ENCODE measurements around the gene NGEF. TPM values are rescaled to one million over a fixed set of nuclear protein-coding genes. Genes with fewer than 3 reads are reported as not detected.
A peak's percentile ranks its signal among the peaks of the same experiment; 100 is the strongest.

Gene NGEF
- total RNA-seq, 3 donors from 2014 or later = 20.1 to 67.5 (median 38.0) TPM

DNA sequence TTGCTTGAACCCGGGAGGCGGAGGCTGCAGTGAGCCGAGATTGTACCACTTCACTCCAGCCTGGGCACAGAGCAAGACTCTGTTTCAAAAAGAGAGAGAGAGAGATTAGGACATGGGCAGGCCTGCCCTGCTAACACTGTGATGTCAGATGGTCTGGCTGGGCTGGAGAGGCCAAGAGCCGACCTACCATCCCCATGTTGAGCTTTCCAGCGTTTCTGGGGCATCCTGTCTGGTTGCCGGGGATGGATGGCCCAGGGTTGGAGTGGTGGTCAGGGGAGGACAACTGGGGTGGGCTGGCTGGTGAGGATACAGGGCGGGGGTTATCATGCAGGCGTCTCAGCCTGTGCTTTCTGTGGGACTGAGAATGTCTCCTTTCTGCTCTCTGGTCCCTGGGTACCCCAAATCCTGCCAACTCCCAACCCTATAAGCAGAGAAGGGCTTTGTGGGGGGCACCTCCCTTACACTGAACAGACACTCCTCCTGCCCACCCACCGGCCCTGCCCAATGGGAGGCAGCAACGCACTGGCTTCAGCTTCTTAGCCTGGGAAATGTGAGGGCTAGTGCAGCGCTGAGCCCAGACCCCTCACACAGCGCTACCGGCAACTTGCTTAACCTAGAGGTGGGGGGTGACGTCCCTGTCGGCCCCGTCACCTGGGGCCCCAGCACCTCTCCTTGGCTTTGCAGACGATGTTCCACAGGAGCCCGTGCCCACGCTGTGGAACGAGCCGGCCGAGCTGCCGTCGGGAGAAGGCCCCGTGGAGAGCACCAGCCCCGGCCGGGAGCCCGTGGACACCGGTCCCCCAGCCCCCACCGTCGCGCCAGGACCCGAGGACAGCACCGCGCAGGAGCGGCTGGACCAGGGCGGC lies 137.6 kb downstream of the NGEF start:
- Histone ChIP-seq H3K4me1 (ENCODE audit: low read depth) (peaks cover 29% of the 10 kb centered on the region), H3K36me3 (ENCODE audit: low read depth) (no peaks in the 10 kb centered on the region), H3K4me3 (peak overlapping the region; percentile 43), H3K9me3 (no peaks in the 10 kb centered on the region)
- ATAC-seq = peak; percentile 29
- intact Hi-C loops (cut with DNase I, micrococcal nuclease) = no loop called here
- TF ChIP-seq, protein P1, sequence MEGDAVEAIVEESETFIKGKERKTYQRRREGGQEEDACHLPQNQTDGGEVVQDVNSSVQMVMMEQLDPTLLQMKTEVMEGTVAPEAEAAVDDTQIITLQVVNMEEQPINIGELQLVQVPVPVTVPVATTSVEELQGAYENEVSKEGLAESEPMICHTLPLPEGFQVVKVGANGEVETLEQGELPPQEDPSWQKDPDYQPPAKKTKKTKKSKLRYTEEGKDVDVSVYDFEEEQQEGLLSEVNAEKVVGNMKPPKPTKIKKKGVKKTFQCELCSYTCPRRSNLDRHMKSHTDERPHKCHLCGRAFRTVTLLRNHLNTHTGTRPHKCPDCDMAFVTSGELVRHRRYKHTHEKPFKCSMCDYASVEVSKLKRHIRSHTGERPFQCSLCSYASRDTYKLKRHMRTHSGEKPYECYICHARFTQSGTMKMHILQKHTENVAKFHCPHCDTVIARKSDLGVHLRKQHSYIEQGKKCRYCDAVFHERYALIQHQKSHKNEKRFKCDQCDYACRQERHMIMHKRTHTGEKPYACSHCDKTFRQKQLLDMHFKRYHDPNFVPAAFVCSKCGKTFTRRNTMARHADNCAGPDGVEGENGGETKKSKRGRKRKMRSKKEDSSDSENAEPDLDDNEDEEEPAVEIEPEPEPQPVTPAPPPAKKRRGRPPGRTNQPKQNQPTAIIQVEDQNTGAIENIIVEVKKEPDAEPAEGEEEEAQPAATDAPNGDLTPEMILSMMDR (IDR thresholded peaks at IDR 0.05) = no peak
- peak in 2 of 3 donors; percentile 63 to 73 for DNase-seq

DNA sequence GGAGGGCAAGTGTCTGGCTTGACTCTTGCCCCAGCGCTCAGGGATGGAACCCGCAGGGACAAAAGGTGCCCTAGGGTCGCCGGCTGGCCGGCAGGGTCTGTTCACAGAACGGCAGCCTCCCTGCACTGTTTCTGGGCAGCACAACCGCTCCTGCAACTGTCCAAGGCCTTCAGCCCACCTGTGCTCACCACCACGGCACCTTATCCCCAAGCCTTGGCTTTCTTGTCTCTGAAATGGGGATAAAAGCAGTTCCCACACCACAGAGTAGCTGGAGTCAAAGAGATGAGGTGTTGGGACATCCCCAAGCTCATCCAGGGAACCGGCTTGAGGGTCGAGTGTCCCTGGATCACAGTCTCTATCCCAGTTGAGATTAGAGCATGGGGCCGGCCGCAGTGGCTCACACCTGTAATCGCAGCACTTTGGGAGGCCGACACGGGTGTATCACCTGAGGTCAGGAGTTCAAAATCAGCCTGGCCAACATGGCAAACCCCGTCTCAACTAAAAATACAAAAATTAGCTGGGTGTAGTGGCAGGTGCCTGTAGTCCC lies 138.3 kb downstream of the NGEF start:
- TF ChIP-seq, protein P1 (IDR thresholded peaks at IDR 0.05) = no peak
- no peak for ATAC-seq
- H3K36me3 ChIP-seq (ENCODE audit: low read depth) = no peaks in the 10 kb centered on the region
- no peaks in the 10 kb centered on the region for H3K9me3 ChIP-seq
- intact Hi-C loops (cut with DNase I, micrococcal nuclease) = no loop called here
- peaks cover 29% of the 10 kb centered on the region for H3K4me1 ChIP-seq (ENCODE audit: low read depth)
- H3K4me3 ChIP-seq = no peak overlapping the region
- no peak for DNase-seq

DNA sequence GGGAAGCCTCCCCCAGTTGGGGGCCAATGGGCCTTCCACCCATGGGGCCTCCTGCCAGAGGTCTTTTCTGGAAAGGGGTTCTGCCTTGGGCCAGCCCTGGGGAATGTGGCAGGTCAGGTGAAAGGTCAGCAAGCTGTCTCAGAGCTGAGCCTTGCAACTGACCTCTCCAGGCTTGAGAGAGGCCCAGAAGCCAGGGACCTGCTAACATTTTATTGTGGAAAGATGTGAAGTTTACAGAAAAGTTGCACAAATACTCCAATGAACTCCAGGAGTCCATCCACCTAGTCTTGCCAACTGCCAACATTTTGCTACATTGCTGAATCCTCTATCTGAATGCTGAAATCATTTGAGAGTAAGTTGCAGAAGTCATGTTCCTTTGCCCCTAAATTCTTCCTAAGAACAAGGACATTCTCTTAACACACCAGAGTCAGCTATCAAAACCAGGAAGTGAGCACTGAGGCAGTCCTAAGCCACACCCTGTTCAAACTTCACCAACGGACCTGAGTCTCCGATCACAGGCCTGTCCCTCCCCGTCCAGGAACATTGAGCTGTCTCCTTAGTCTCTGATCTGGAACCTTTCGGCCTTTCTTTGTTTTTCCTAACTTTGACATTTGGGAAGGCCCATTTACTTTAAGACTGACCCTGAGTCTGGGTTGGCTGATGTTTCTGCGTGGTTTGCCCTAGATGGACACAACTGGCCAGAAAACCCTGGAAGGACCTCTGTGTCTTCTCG lies 139.0 kb downstream of the NGEF start:
- intact Hi-C loops (cut with DNase I, micrococcal nuclease) = no loop called here
- TF ChIP-seq, protein P1 (IDR thresholded peaks at IDR 0.05) = no peak
- ATAC-seq = peak; percentile 71
- H3K4me3 ChIP-seq = no peak overlapping the region
- DNase-seq = peak in 2 of 3 donors; percentile 78 to 97
- H3K9me3 ChIP-seq = no peaks in the 10 kb centered on the region
- H3K4me1 ChIP-seq (ENCODE audit: low read depth) = peaks cover 29% of the 10 kb centered on the region
- no peaks in the 10 kb centered on the region for H3K36me3 ChIP-seq (ENCODE audit: low read depth)

DNA sequence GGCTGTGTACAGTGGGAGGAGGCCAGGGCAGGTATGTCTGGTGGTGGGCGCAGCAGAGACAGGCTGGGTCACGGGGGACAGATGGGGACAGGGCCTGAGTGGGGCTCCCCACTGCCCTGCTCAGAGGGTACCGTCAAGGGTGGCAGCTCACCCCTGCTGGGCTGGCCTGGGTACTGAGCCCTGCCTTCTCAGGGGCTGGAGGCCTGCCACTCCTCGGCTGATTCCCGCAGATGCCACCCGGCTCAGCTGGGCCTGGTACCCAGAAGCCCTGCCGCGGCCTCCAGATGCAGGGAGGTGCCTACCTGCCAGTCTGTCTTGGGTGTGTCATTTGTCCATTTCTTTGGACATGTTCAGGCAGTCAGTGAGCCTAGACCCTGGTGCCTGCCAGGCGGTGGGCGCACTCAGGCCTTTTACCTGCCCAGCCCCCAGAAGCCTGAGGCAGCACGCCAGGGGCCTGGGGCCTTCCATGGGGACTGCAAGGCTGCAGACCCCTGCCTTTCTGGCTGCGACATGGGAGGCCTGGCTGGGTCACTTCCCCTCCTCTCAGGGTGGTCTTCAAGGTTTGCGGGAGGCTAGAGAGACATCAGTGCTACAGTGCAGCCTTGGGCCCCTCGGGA lies 139.7 kb downstream of the NGEF start:
- peak in 2 of 3 donors; percentile 24 to 67 for DNase-seq
- peak; percentile 2 for ATAC-seq
- Histone ChIP-seq H3K36me3 (ENCODE audit: low read depth) (no peaks in the 10 kb centered on the region), H3K4me3 (no peak overlapping the region), H3K4me1 (ENCODE audit: low read depth) (peaks cover 29% of the 10 kb centered on the region), H3K9me3 (no peaks in the 10 kb centered on the region)
- TF ChIP-seq, protein P1 (IDR thresholded peaks at IDR 0.05) = no peak
- intact Hi-C loops (cut with DNase I, micrococcal nuclease) = no loop called here

DNA sequence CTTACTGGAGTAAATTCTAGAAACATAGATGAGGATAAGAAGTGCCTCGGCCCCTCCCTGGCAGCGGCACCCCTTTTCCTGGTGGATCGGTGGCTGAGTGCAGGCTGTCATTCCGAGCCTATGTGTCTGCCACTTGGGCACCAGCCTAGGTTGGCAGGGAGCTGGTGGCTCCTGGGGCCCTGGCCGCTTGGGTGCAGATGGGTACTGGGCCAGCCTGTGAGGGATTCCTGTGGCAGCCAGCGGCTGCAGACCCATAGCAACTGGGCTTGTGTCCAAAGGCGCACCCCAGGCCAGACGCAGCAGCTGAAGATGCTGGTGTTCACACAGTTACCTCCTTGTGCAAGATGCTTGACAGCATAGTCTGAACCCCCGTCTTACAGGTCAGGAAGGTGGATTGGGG lies 140.2 kb downstream of the NGEF start:
- Histone ChIP-seq H3K4me1 (ENCODE audit: low read depth) (peaks cover 25% of the 10 kb centered on the region), H3K4me3 (no peak overlapping the region), H3K36me3 (ENCODE audit: low read depth) (no peaks in the 10 kb centered on the region), H3K9me3 (no peaks in the 10 kb centered on the region)
- DNase-seq (no peak), ATAC-seq (no peak)
- intact Hi-C loops (cut with DNase I, micrococcal nuclease) = no loop called here
- TF ChIP-seq, protein P1 (IDR thresholded peaks at IDR 0.05) = no peak

All from mucosa of descending colon (tissue), 3 donors.